HFF-Myc (cell line): ENCODE results near the gene LRRC63.
"Not testable (repeated sequence)": the region's sequence is repeated elsewhere in the genome, so short reads cannot be mapped to it uniquely, and the experiment has no call there.

Experiments
- DNase-seq: peaks from one replicate; pipeline ENCODE4 v3.0.0-alpha.2; 2011; ENCODE audit warnings: low read depth; ENCODE audit errors: extremely low read depth
- H3K4me3 ChIP-seq: replicated peaks from 2 replicates; pipeline ENCODE4 v1.5.1; 2011; ENCODE audit warnings: low read depth, mild to moderate bottlenecking, control low read depth, low read length
- TF ChIP-seq, protein P1 (sequence below): IDR thresholded peaks from 2 replicates; pipeline ENCODE4 v1.5.1; 2012; ENCODE audit warnings: mild to moderate bottlenecking, low read depth, low read length, control low read depth; ENCODE audit errors: missing control alignments

Gene LRRC63

DNA sequence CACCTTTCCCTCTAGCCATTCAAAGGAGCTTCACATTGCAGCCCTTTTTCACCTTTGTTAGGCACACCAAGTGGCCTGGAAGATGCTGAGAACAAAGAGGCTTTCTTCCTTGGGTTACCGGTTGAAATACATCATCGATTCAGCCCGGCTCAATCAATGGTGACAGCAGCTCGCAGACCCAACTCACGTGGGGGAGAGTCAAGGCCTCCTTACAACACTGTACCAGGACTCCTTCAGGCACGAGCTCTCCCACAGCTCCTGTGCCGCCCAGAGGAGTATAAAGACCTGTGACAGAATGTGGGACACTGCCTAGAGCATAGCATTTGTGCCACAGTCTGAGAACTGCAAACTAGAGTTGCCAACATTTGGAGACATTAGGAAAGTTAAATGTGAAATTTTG lies 3.9 kb upstream of the LRRC63 start:
- no peak overlapping the region for H3K4me3 ChIP-seq
- no peak for DNase-seq
- TF ChIP-seq, protein P1, sequence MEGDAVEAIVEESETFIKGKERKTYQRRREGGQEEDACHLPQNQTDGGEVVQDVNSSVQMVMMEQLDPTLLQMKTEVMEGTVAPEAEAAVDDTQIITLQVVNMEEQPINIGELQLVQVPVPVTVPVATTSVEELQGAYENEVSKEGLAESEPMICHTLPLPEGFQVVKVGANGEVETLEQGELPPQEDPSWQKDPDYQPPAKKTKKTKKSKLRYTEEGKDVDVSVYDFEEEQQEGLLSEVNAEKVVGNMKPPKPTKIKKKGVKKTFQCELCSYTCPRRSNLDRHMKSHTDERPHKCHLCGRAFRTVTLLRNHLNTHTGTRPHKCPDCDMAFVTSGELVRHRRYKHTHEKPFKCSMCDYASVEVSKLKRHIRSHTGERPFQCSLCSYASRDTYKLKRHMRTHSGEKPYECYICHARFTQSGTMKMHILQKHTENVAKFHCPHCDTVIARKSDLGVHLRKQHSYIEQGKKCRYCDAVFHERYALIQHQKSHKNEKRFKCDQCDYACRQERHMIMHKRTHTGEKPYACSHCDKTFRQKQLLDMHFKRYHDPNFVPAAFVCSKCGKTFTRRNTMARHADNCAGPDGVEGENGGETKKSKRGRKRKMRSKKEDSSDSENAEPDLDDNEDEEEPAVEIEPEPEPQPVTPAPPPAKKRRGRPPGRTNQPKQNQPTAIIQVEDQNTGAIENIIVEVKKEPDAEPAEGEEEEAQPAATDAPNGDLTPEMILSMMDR, result no peak

DNA sequence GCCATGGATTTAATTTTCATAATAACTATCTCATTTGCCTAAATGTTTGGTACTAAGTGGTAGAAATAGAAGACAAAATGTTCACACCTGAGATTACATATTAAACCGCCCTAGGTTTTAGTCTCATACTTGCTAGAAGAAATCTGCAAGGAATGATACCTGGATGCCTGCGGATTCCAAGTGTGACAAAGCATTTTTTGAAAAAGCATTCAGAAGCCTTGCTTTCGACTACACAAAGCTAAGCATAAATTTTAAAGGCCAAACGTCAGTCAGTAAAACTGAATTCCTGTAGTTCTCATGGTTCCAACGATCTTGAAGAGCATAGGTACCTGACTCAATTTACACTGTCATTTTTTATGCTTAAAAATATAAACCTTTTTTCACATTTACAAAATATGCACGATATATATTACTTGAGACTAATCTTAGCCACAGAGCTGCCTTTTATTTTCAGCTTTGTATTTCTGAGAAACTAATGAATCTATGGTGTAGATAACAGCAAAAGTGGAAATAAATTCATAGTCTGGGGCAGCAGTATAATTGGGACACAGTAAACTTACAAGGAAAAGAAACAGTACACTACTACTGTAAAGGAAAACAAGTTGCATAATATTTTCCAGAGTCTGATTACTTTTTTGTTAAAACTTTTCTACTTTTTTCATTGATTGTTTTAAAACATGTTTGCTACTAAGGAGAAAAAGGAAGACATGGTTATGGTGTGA lies 1.2 kb upstream of the LRRC63 start:
- no peak for DNase-seq
- TF ChIP-seq, protein P1, result no peak
- no peak overlapping the region for H3K4me3 ChIP-seq

DNA sequence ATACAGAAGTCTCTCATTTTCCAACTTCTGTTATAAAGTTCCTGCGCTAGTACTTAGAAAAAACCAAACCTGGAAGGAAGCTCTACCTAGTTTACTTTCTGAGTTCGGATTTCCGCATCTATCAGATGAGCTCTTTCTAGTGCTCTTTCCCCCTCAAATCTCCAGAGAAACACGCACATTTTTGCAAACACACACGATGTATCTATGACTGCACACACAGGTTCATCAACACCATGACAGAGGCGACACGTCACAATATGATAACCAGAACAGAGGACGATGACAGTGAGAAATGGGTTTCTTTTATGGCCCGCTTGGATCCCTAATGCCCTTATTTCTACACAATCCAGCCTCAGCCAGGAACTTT lies 629 bp upstream of the LRRC63 start:
- no peak for DNase-seq

DNA sequence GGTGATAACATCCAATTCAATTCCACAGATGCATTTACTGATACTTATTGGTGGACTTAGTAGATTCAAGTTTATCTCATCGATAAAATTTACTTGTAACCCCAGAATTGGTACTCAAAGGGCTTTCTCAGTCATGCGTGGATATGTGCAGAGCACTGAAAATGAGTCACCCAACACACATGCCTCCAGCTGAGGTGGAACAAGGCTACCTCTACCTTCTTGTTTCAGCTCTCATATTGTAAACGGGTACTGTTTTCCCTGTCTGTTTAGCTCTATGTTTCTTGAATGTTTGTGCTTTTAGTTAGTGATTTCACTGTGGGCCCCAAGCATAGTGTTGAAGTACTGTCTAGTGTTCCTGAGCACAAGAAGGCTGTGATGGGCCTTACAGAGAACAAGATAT lies 1.5 kb downstream of the LRRC63 start:
- no peak overlapping the region for H3K4me3 ChIP-seq
- TF ChIP-seq, protein P1, result no peak
- no peak for DNase-seq

More for the DNA sequence above, 629 bp upstream of the LRRC63 start:
- peak overlapping the region; percentile 33 for H3K4me3 ChIP-seq
- TF ChIP-seq, protein P1, result no peak

DNA sequence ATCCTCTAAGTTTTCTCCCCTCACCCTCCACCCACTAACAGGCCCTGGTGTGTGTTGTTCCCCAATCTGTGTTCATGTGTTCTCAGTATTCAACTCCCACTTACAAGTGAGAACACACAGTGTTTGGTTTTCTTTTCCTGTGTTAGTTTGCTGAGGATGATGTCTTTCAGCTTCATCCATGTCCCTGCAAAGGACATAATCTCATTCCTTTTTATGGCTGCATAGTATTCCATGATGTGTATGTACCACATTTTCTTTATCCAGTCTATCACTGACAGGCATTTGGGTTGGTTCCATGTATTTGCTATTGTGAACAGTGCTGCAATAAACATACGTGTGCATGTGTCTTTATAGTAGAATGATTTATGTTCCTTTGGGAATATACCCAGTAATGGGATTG lies 3.0 kb downstream of the LRRC63 start:
- not testable (repeated sequence) for H3K4me3 ChIP-seq, DNase-seq

DNA sequence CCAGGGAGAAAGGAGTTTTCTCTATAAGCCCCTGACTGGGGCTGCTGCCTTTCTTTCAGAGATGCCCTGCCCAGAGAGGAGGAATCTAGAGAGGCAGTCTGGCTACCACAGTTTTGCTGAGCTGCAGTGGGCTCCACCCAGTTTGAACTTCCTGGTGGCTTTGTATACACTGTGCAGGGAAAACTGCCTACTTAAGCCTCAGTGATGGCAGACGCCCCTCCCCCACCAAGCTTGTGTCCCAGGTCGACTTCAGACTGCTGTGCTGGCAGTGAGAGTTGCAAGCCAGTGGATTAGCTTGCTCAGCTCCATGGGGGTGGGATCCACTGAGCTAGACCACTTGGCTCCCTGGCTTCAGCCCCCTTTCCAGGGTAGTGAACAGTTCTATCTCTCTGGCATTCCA lies 8.5 kb downstream of the LRRC63 start:
- not testable (repeated sequence) for H3K4me3 ChIP-seq, DNase-seq

DNA sequence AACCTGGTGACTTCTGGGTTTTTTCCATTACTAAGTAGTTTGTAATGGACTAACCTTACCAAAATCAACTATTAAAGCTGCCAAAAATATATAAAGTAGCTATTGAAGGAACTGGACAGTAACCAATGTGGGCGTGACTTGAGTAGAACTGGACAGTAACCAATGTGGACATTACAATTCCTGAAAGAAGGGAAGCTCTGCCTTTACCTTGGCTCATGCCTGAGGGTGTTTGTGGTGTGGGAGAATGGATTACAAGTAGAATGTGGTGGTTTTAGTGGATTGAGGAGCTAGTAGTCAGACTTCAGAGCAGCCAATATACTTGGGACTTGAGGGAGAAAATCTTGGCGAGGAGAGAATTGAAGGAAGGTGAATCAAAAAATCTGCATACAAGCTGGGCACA lies 17.5 kb downstream of the LRRC63 start:
- TF ChIP-seq, protein P1, result no peak
- DNase-seq, result no peak
- no peak overlapping the region for H3K4me3 ChIP-seq

DNA sequence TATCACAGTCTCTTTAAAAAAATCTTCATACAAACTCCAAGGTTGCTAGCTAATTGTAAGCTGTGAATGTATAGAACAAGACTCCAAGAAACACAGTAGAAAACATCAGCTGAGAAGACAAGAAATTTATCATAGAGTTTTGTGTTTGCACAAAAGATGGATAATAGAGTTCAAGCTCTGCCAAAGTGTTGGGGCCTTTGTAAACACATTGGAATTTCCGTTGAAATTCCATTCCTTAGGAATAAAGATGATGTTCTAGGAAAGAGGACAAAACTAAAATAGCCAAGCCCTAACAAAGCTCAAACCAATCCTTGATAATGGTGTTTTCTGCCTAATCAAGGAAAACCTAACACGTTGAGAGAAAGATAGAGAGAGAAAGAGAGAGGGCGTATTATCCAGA lies 20.6 kb downstream of the LRRC63 start:
- TF ChIP-seq, protein P1, result no peak
- no peak overlapping the region for H3K4me3 ChIP-seq
- no peak for DNase-seq
